Thoracic aorta (tissue), 2 donors: ENCODE data around the gene DSP. TPM values are rescaled to one million over a fixed set of nuclear protein-coding genes. Genes with fewer than 3 reads are reported as not detected.

Source experiments
- ATAC-seq: fragments of 150-250 bp; one replicate; pipeline ENCODE4 v1.8.0; 2017; ENCODE audit warnings: low read depth; ENCODE audit not compliant: insufficient number of reproducible peaks, low FRiP score
- DNase-seq: peaks from one replicate; pipeline ENCODE4 v3.0.0-alpha.2; 2020; ENCODE audit warnings: low spot score
- H3K27ac ChIP-seq, 2 donors: fragments of 200-600 bp; sonication (generic); 1 replicate in 1 of 2; 2 replicates in 1 of 2; pipeline ENCODE4 v1.5.1; 2016; ENCODE audit warnings: mild to moderate bottlenecking in 2 of 2, moderate library complexity in 2 of 2
- H3K27me3 ChIP-seq: fragments of 200-600 bp; sonication (generic); replicated peaks from 2 replicates; pipeline ENCODE4 v1.6.0; 2016; ENCODE audit warnings: mild to moderate bottlenecking; ENCODE audit not compliant: insufficient read depth
- H3K36me3 ChIP-seq: fragments of 200-600 bp; sonication (generic); one replicate; pipeline ENCODE4 v1.5.1; 2016
- H3K4me1 ChIP-seq, 2 donors: fragments of 200-600 bp; sonication (generic); 1 replicate in 1 of 2; 2 replicates in 1 of 2; pipeline versions ENCODE4 v1.5.1 to v1.6.0; 2016; ENCODE audit warnings: low read depth in 2 of 2, mild to moderate bottlenecking in 1 of 2; ENCODE audit not compliant: control insufficient read depth in 1 of 2
- H3K4me3 ChIP-seq: fragments of 200-600 bp; sonication (generic); 2 replicates; pipeline ENCODE4 v1.5.1; 2016; ENCODE audit warnings: mild to moderate bottlenecking
- H3K9me3 ChIP-seq: fragments of 200-600 bp; sonication (generic); 2 replicates; pipeline ENCODE4 v1.5.1; 2016
- CTCF ChIP-seq: fragments of 200-600 bp; sonication (generic); IDR thresholded peaks from one replicate; pipeline ENCODE4 v1.5.1; 2019; ENCODE audit warnings: antibody characterized with exemption
- total RNA-seq, 2 donors: library from RNA; depleted of rRNA; stranded (reverse); fragments of >200 nt; gene quantifications; one replicate each; pipeline versions ENCODE4 v1.1.0 to v1.2.3, GENCODE V29; 2016

The DSP gene
- 1 to 10 TPM; 5.4 to 6.7 TPM for total RNA-seq

DNA sequence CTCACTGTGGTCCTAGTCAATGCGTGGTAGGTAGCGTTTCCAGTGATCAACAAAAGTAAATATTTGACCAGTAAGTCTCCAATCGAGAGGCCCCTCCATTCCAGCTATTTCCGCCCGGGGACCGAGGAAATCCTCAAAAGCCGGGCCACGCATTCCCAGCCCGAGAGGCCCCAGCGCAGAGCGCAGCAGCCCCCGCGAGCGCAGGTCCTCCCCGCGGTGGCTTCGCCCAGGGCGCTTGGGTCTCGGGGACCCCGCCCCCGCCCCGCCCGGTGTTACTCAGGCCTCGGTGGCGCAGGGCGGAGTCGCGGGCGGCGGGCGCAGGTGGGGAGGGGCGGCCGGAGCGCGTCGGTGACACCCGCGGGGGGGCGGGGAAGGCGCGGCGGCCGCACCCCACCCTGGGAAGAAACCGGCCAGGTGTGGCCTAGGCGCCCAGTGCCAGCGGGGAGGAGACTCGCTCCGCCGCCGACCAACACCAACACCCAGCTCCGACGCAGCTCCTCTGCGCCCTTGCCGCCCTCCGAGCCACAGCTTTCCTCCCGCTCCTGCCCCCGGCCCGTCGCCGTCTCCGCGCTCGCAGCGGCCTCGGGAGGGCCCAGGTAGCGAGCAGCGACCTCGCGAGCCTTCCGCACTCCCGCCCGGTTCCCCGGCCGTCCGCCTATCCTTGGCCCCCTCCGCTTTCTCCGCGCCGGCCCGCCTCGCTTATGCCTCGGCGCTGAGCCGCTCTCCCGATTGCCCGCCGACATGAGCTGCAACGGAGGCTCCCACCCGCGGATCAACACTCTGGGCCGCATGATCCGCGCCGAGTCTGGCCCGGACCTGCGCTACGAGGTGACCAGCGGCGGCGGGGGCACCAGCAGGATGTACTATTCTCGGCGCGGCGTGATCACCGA lies at the start of gene DSP:
Gene DSP (plus strand): TSS at position 497 of the 890 bp plus-strand sequence. CDS start 245 bp downstream, at position 742.
- Histone ChIP-seq H3K27ac (no peak within 1 kb of the TSS), H3K9me3 (no peaks in the 10 kb centered on the region), H3K27me3 (peaks cover 24% of the 10 kb centered on the region), H3K4me3 (peak within 1 kb of the TSS; percentile 74), H3K4me1 (peaks cover 12 to 25% of the 10 kb centered on the region in 2 donors), H3K36me3 (no peaks in the 10 kb centered on the region)
- ATAC-seq (no peak), DNase-seq (no peak)
- TF ChIP-seq CTCF: no peak

GRCh38 chr6:7493866-7494265 lies 47.6 kb upstream of the DSP start:
- no peaks in the 10 kb centered on the region for H3K36me3 ChIP-seq

DNA sequence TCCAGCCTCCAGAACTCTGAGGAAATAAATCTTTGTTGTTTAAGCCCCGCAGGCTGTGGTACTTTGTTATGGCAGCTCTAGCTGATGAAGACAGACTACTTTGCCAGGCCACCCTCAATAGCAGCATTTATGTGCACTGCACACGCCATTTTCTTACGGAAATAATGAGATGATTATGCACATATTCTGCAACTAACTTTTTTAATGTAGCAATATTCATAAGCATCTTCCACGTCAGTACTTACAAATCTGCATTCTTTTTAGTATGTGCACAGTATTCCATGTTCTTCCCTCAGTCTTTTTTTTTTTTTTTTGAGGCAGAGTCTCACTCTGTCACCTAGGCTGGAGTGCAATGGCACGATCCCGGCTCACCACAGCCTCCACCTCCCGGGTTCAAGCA lies 46.8 kb upstream of the DSP start:
- Histone ChIP-seq H3K9me3 (no peaks in the 10 kb centered on the region), H3K4me3 (no peak overlapping the region), H3K36me3 (no peaks in the 10 kb centered on the region), H3K4me1 (no peaks in the 10 kb centered on the region), H3K27ac (no peak overlapping the region), H3K27me3 (no peaks in the 10 kb centered on the region)
- ATAC-seq (no peak), DNase-seq (no peak)
- TF ChIP-seq CTCF: no peak

More at GRCh38 chr6:7493866-7494265, 47.6 kb upstream of the DSP start:
- no peak for DNase-seq
- TF ChIP-seq CTCF: no peak
- Histone ChIP-seq H3K4me3 (no peak overlapping the region), H3K9me3 (no peaks in the 10 kb centered on the region), H3K4me1 (no peaks in the 10 kb centered on the region), H3K27ac (no peak overlapping the region), H3K27me3 (no peaks in the 10 kb centered on the region)
- no peak for ATAC-seq

DNA sequence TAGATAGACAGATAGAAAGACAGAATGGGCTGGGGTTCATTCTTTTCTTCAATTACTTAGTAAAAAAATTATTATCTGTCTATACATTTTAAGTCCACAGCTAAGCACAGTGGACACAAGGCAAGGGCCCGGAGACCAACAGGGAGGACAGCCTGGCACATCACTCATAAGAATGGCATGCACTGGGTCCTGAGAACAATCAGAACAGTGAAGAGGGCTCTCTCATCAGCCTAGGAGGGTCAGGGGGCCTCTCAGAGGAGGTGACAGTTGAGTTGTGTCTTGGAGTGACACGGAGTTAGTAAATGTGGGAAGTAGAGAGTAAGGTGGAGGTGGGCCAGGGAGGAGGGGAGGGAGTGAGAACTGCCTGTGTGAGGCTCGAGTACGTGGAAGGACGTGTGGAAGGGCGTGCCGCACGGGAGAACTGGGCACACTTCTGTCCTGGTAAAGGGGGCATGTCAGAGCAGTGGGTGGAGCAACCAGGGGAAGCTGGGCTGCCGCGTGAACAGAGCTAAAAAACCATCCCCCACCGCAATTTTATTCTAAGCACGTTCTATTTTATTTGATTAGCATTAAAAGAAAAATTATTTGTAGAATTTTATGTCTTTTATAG lies 45.1 kb upstream of the DSP start:
- no peak for TF ChIP-seq CTCF
- Histone ChIP-seq H3K9me3 (no peaks in the 10 kb centered on the region), H3K4me1 (no peaks in the 10 kb centered on the region), H3K27me3 (no peaks in the 10 kb centered on the region), H3K36me3 (no peaks in the 10 kb centered on the region), H3K27ac (no peak overlapping the region), H3K4me3 (no peak overlapping the region)
- DNase-seq: no peak
- no peak for ATAC-seq

GRCh38 chr6:7500752-7501282 lies 40.7 kb upstream of the DSP start:
- DNase-seq: no peak
- H3K9me3 ChIP-seq: no peaks in the 10 kb centered on the region
- no peak for TF ChIP-seq CTCF
- H3K36me3 ChIP-seq: no peaks in the 10 kb centered on the region
- no peak overlapping the region for H3K27ac ChIP-seq
- no peak overlapping the region for H3K4me3 ChIP-seq
- H3K4me1 ChIP-seq: no peaks in the 10 kb centered on the region
- ATAC-seq: no peak
- no peaks in the 10 kb centered on the region for H3K27me3 ChIP-seq
